ENCODE results near the gene WDR82. TPM values are rescaled to one million over a fixed set of nuclear protein-coding genes. Genes with fewer than 3 reads are reported as not detected.
A peak's percentile ranks its signal among the peaks of the same experiment; 100 is the strongest.

The WDR82 gene
- total and polyA plus RNA-seq, 8 donors: 60.2 to 124 (median 108) TPM

GRCh38 chr3:52318186-52318816 is 39.9 kb upstream of the WDR82 start:
- Histone ChIP-seq H3K4me3 (no peak overlapping the region), H3K9me3 (no peaks in the 10 kb centered on the region), H3K36me3 (no peaks in the 10 kb centered on the region), H3K27ac (no peak overlapping the region), H3K4me1 (peaks cover 12 to 32% of the 10 kb centered on the region in 2 donors), H3K27me3 (no peaks in the 10 kb centered on the region)
- TF ChIP-seq, protein P1, sequence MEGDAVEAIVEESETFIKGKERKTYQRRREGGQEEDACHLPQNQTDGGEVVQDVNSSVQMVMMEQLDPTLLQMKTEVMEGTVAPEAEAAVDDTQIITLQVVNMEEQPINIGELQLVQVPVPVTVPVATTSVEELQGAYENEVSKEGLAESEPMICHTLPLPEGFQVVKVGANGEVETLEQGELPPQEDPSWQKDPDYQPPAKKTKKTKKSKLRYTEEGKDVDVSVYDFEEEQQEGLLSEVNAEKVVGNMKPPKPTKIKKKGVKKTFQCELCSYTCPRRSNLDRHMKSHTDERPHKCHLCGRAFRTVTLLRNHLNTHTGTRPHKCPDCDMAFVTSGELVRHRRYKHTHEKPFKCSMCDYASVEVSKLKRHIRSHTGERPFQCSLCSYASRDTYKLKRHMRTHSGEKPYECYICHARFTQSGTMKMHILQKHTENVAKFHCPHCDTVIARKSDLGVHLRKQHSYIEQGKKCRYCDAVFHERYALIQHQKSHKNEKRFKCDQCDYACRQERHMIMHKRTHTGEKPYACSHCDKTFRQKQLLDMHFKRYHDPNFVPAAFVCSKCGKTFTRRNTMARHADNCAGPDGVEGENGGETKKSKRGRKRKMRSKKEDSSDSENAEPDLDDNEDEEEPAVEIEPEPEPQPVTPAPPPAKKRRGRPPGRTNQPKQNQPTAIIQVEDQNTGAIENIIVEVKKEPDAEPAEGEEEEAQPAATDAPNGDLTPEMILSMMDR (IDR thresholded peaks at IDR 0.05): no peak
- peak; percentile 68 for ATAC-seq
- intact Hi-C loops (cut with DNase I): no loop called here
- peak in 3 of 4 donors; percentile 65 to 81 (median 73) for DNase-seq

DNA sequence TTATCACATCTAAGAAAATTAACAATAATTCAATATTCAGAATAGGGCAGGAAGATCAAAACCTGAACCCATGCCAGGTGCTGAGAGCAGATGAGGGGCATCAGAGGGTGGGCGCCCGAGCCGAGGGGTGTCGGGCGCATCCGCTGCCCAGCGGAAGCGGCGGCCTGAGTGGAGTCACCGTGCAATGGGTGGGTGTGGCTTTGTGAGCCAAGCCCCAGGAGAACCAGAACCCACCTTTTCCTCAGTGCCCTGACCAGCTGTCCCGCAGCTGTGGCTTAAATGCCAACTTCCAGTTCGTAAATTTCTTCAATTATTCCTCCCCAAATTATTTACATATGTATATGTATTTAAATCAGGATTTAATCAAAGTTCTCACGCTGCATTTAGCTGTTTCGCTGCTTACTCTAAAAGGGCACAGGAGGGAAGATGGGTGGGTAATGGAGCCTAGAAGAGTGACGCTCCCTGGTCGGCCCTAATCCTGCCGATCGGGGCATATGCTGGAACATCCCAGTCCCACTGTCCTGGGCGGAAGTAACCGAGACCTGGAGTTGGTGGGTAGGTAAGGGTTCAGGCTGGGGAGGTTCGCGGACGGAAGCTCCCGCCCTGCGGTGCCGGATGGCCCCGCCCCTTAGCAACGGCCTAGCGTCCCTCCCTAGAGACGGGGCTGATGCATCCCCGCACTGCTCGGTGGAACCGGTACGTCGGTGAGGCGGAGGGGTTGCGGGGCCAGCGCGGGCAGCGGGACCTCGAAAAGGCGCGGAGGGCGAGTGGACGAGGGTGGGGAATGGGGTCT is 39.0 kb upstream of the WDR82 start:
- no peaks in the 10 kb centered on the region for H3K36me3 ChIP-seq
- peak overlapping the region in 1 of 2 donors; percentile 3 for H3K27ac ChIP-seq
- TF ChIP-seq, protein P1 (IDR thresholded peaks at IDR 0.05): no peak
- peak overlapping the region; percentile 25 to 36 for H3K4me3 ChIP-seq
- ATAC-seq: peak; percentile 92
- no peaks in the 10 kb centered on the region for H3K9me3 ChIP-seq
- peaks cover 12 to 40% of the 10 kb centered on the region in 2 donors for H3K4me1 ChIP-seq
- DNase-seq: peak in 3 of 4 donors; percentile 60 to 93 (median 76)
- intact Hi-C loops (cut with DNase I): no loop called here
- H3K27me3 ChIP-seq: no peaks in the 10 kb centered on the region

GRCh38 chr3:52315977-52316764 is 37.7 kb upstream of the WDR82 start, which contains the start of gene DNAH1:
Gene DNAH1, plus strand, starts transcription at chr3:52316319. Its CDS starts 6,124 bp downstream, at chr3:52322443.
- peak within 1 kb of the TSS in 1 of 2 donors; percentile 3 for H3K27ac ChIP-seq
- TF ChIP-seq, protein P1 (IDR thresholded peaks at IDR 0.05): no peak
- no peaks in the 10 kb centered on the region for H3K9me3 ChIP-seq
- intact Hi-C loops (cut with DNase I): no loop called here
- no peaks in the 10 kb centered on the region for H3K36me3 ChIP-seq
- no peaks in the 10 kb centered on the region for H3K27me3 ChIP-seq
- H3K4me1 ChIP-seq: peaks cover 12 to 40% of the 10 kb centered on the region in 2 donors
- peak in 1 of 4 donors; percentile 7 for DNase-seq
- ATAC-seq: no peak
- H3K4me3 ChIP-seq: peak within 1 kb of the TSS; percentile 25 to 36

DNA sequence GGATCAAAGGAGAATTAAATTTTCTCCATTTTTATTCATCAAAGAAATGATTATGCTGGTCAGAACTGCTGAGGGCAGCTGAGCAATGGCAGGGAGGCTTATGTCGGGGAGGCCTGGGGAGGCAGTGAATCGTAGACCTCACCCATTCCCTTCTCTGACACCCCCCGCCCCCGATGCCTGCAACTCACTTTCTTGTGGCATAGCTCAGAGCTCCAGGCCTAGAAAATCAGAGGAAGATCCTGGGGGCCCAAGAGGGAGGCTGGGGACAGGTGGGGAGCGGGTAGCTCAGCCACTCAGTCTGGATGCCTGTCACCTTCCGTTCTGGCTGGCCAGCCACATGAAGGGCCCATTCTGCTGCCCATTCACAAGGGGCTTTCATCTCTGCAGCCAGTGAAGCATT is 36.6 kb upstream of the WDR82 start:
- H3K4me3 ChIP-seq: no peak overlapping the region
- no peaks in the 10 kb centered on the region for H3K27me3 ChIP-seq
- peaks cover 0 to 2% of the 10 kb centered on the region in 2 donors for H3K36me3 ChIP-seq
- no peaks in the 10 kb centered on the region for H3K9me3 ChIP-seq
- no peak overlapping the region for H3K27ac ChIP-seq
- peak in 1 of 4 donors; percentile 40 for DNase-seq
- H3K4me1 ChIP-seq: peaks cover 12 to 40% of the 10 kb centered on the region in 2 donors
- intact Hi-C loops (cut with DNase I): no loop called here
- TF ChIP-seq, protein P1 (IDR thresholded peaks at IDR 0.05): no peak
- ATAC-seq: no peak

Measured in left lung (tissue), 10 donors.